NCI-H748 (cell line): ENCODE results near the gene IPO11.
"Not testable (repeated sequence)": the region's sequence is repeated elsewhere in the genome, so short reads cannot be mapped to it uniquely, and the experiment has no call there.

Experiments used
- DNase-seq: peaks from one replicate; lab custom pipeline; 2025; ENCODE audit not compliant: unreplicated experiment; lab: John Stamatoyannopoulos, UW

Gene IPO11

GRCh38 chr5:62596691-62597090, 184.1 kb downstream of the IPO11 start:
- no peak for DNase-seq

GRCh38 chr5:62597314-62597713, 184.8 kb downstream of the IPO11 start:
- no peak for DNase-seq

- peak; percentile 60 for DNase-seq
Measured at GRCh38 chr5:62600560-62601252, 188.1 kb downstream of the IPO11 start.

GRCh38 chr5:62603934-62604333, 191.4 kb downstream of the IPO11 start:
- DNase-seq: no peak

GRCh38 chr5:62605638-62606037, 193.1 kb downstream of the IPO11 start:
- no peak for DNase-seq

- no peak for DNase-seq
Measured at GRCh38 chr5:62606878-62607277, 194.3 kb downstream of the IPO11 start.

- no peak for DNase-seq
Measured at GRCh38 chr5:62607615-62608014, 195.1 kb downstream of the IPO11 start.

- no peak for DNase-seq
Measured at GRCh38 chr5:62608529-62609511, 196.3 kb downstream of the IPO11 start.

GRCh38 chr5:62614355-62614754, 201.8 kb downstream of the IPO11 start:
- no peak for DNase-seq

- DNase-seq: no peak
Measured at GRCh38 chr5:62616615-62617277, 204.2 kb downstream of the IPO11 start.

- DNase-seq: no peak
Measured at GRCh38 chr5:62617943-62618342, 205.4 kb downstream of the IPO11 start.

GRCh38 chr5:62620761-62621160, 208.2 kb downstream of the IPO11 start:
- no peak for DNase-seq

GRCh38 chr5:62621280-62621679, 208.7 kb downstream of the IPO11 start:
- DNase-seq: no peak

- DNase-seq: no peak
Measured at GRCh38 chr5:62623271-62623670, 210.7 kb downstream of the IPO11 start.

- not testable (repeated sequence) for DNase-seq
Measured at GRCh38 chr5:62624436-62624835, 211.9 kb downstream of the IPO11 start.

GRCh38 chr5:62626534-62626933, 214.0 kb downstream of the IPO11 start:
- DNase-seq: no peak

- DNase-seq: no peak
Measured at GRCh38 chr5:62627121-62627520, 214.6 kb downstream of the IPO11 start.

GRCh38 chr5:62627901-62628300, 215.3 kb downstream of the IPO11 start:
- DNase-seq: no peak

- DNase-seq: no peak
Measured at GRCh38 chr5:62631909-62632580, 219.5 kb downstream of the IPO11 start.

- no peak for DNase-seq
Measured at GRCh38 chr5:62633243-62633642, 220.7 kb downstream of the IPO11 start.

GRCh38 chr5:62640446-62640845, 227.9 kb downstream of the IPO11 start:
- DNase-seq: no peak
